ENCODE measurements around the gene TUBD1. TPM values are rescaled to one million over a fixed set of nuclear protein-coding genes. Genes with fewer than 3 reads are reported as not detected.

Gene TUBD1
- total RNA-seq, 1 donor from 2014 or later: 6.0 TPM

DNA sequence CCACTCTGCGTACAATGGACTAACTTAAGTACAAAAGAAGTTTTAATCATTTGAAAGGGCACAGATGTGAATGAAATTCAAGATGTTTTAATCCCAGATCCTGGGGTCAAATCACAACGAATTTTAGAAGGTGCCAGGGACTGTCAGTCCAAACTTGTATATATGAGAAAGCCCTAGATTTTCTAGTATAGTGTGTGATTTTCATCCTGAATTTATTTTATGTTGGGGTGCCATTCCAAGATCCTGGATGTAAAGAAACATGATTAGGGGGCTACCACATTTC is 64.3 kb downstream of the TUBD1 start:
- DNase-seq (ENCODE audit: low spot score): no peak
- Mint-ChIP-seq H3K27me3 (ENCODE audit: low read depth) (no peaks in the 10 kb centered on the region), H3K4me1 (ENCODE audit: low read depth) (peaks cover 80% of the 10 kb centered on the region), H3K9me3 (ENCODE audit: low read depth) (no peaks in the 10 kb centered on the region), H3K27ac (ENCODE audit: unreplicated experiment) (peak overlapping the region; percentile 93), H3K36me3 (ENCODE audit: low read depth) (peaks cover 2% of the 10 kb centered on the region), H3K4me3 (ENCODE audit: unreplicated experiment) (no peak overlapping the region)
- TF ChIP-seq CTCF (IDR thresholded peaks at IDR 0.05): no peak

- no peak overlapping the region for H3K4me3 Mint-ChIP-seq (ENCODE audit: unreplicated experiment)
Measured at GRCh38 chr17:59827721-59828477, 64.8 kb downstream of the TUBD1 start.

GRCh38 chr17:59826706-59827453 is 65.9 kb downstream of the TUBD1 start:
- no peaks in the 10 kb centered on the region for H3K27me3 Mint-ChIP-seq (ENCODE audit: low read depth)
- H3K9me3 Mint-ChIP-seq (ENCODE audit: low read depth): no peaks in the 10 kb centered on the region
- DNase-seq (ENCODE audit: low spot score): no peak
- H3K36me3 Mint-ChIP-seq (ENCODE audit: low read depth): peaks cover 2% of the 10 kb centered on the region
- TF ChIP-seq CTCF (IDR thresholded peaks at IDR 0.05): no peak
- peak overlapping the region; percentile 93 for H3K27ac Mint-ChIP-seq (ENCODE audit: unreplicated experiment)
- no peak overlapping the region for H3K4me3 Mint-ChIP-seq (ENCODE audit: unreplicated experiment)
- H3K4me1 Mint-ChIP-seq (ENCODE audit: low read depth): peaks cover 68% of the 10 kb centered on the region

More at GRCh38 chr17:59827721-59828477, 64.8 kb downstream of the TUBD1 start:
- Mint-ChIP-seq H3K36me3 (ENCODE audit: low read depth) (peaks cover 2% of the 10 kb centered on the region), H3K4me1 (ENCODE audit: low read depth) (peaks cover 75% of the 10 kb centered on the region), H3K27ac (ENCODE audit: unreplicated experiment) (peak overlapping the region; percentile 93), H3K27me3 (ENCODE audit: low read depth) (no peaks in the 10 kb centered on the region), H3K9me3 (ENCODE audit: low read depth) (no peaks in the 10 kb centered on the region)
- TF ChIP-seq CTCF (IDR thresholded peaks at IDR 0.05): no peak
- DNase-seq (ENCODE audit: low spot score): no peak

GRCh38 chr17:59825533-59826322 is 67.0 kb downstream of the TUBD1 start:
- peaks cover 59% of the 10 kb centered on the region for H3K4me1 Mint-ChIP-seq (ENCODE audit: low read depth)
- peak overlapping the region; percentile 93 for H3K27ac Mint-ChIP-seq (ENCODE audit: unreplicated experiment)
- DNase-seq (ENCODE audit: low spot score): no peak
- H3K27me3 Mint-ChIP-seq (ENCODE audit: low read depth): no peaks in the 10 kb centered on the region
- H3K36me3 Mint-ChIP-seq (ENCODE audit: low read depth): peaks cover 2% of the 10 kb centered on the region
- H3K4me3 Mint-ChIP-seq (ENCODE audit: unreplicated experiment): peak overlapping the region; percentile 5
- no peaks in the 10 kb centered on the region for H3K9me3 Mint-ChIP-seq (ENCODE audit: low read depth)
- TF ChIP-seq CTCF (IDR thresholded peaks at IDR 0.05): no peak

- Mint-ChIP-seq H3K4me3 (ENCODE audit: unreplicated experiment) (no peak overlapping the region), H3K4me1 (ENCODE audit: low read depth) (peaks cover 31% of the 10 kb centered on the region), H3K27me3 (ENCODE audit: low read depth) (no peaks in the 10 kb centered on the region), H3K9me3 (ENCODE audit: low read depth) (no peaks in the 10 kb centered on the region), H3K36me3 (ENCODE audit: low read depth) (peaks cover 12% of the 10 kb centered on the region), H3K27ac (ENCODE audit: unreplicated experiment) (peak overlapping the region; percentile 80)
- no peak for TF ChIP-seq CTCF (IDR thresholded peaks at IDR 0.05)
- no peak for DNase-seq (ENCODE audit: low spot score)
Measured at GRCh38 chr17:59815965-59816364, 76.8 kb downstream of the TUBD1 start.
